A549 (cell line): Measurements from ENCODE around the gene ASB14. TPM values are rescaled to one million over a fixed set of nuclear protein-coding genes. Genes with fewer than 3 reads are reported as not detected.

Source experiments
- ATAC-seq, 2 experiments: fragments of 200-7000 bp in 1 of 2; fragments of >200 bp in 1 of 2; cut with Nextera tagmentation in 1 of 2; cut with Tn5 transposase in 1 of 2; 3 replicates each; pipeline versions ENCODE4 v1.8.0 to v1.9.1; 2018 to 2020; ENCODE audit warnings: mild to moderate bottlenecking in 1 of 2, moderate library complexity in 1 of 2
- CTCF ChIA-PET: fragments of 300-600 bp; sonication (Branson Sonifier 250); formaldehyde crosslinking; extraction: SDS; loops from one replicate; lab custom pipeline; 2021; ENCODE audit warnings: antibody characterized with exemption, inconsistent platforms; lab: Yijun Ruan, JAX
- POLR2A ChIA-PET: fragments of 350-600 bp; formaldehyde crosslinking; extraction: SDS; loops from one replicate; lab custom pipeline; 2021; ENCODE audit warnings: antibody characterized with exemption, inconsistent platforms; lab: Yijun Ruan, JAX
- DNase-seq, 2 experiments: peaks; one replicate each; pipeline versions ENCODE4 v3.0.0 to v3.0.0-alpha.2; 2011 to 2016; ENCODE audit warnings: low read depth in 1 of 2, low spot score in 1 of 2
- FAIRE-seq: peaks from 2 replicates; lab custom pipeline; 2011; peaks lifted over from hg19 to GRCh38; lab: Jason Lieb, UNC
- H3K27ac ChIP-seq, 2 experiments: fragments of >200 bp; sonication (Bioruptor Twin); formaldehyde crosslinking; 3 replicates each; pipeline ENCODE4 v1.5.1; 2016 to 2017
- H3K4me1 ChIP-seq: fragments of >200 bp; sonication (Bioruptor Twin); formaldehyde crosslinking; 3 replicates; pipeline ENCODE4 v1.6.1; 2016
- H3K4me2 ChIP-seq: fragments of >200 bp; sonication (Bioruptor Twin); formaldehyde crosslinking; 3 replicates; pipeline ENCODE4 v1.6.1; 2016
- H3K4me3 ChIP-seq: fragments of >200 bp; sonication (Bioruptor Twin); formaldehyde crosslinking; 3 replicates; pipeline ENCODE4 v1.5.1; 2016
- H3K9me3 ChIP-seq: fragments of >200 bp; sonication (Bioruptor Twin); formaldehyde crosslinking; 3 replicates; pipeline ENCODE4 v1.6.1; 2016
- ATOH8 ChIP-seq: fragments of 250-450 bp; sonication (Bioruptor Pico); IDR thresholded peaks from 2 replicates; pipeline ENCODE4 v1.5.0; 2020; ENCODE audit warnings: low read depth, mild to moderate bottlenecking, moderate library complexity
- BCL3 ChIP-seq: fragments of >200 bp; sonication (Bioruptor Twin); formaldehyde crosslinking; IDR thresholded peaks from 3 replicates; pipeline ENCODE4 v1.6.1; 2016
- BHLHE40 ChIP-seq: IDR thresholded peaks from 2 replicates; pipeline ENCODE4 v1.6.1; 2012; ENCODE audit warnings: low read depth, low read length, inconsistent platforms
- EHMT2 ChIP-seq: fragments of 200-600 bp; sonication (generic); IDR thresholded peaks from 2 replicates; pipeline ENCODE4 v1.6.1; 2016; ENCODE audit warnings: antibody characterized with exemption, low read depth, mild to moderate bottlenecking, moderate library complexity
- FOSL2 ChIP-seq, 2 experiments: fragments of 450-650 bp in 1 of 2; fragments of >200 bp in 1 of 2; sonication (Bioruptor Twin) in 1 of 2; formaldehyde crosslinking; IDR thresholded peaks; 2 replicates each; pipeline versions ENCODE4 v1.5.0 to v1.6.1; 2016 to 2020; ENCODE audit warnings: mild to moderate bottlenecking in 1 of 2, moderate library complexity in 1 of 2
- MAFK ChIP-seq: fragments of 450-650 bp; IDR thresholded peaks from 2 replicates; pipeline ENCODE4 v1.6.1; 2014; ENCODE audit not compliant: partially characterized antibody
- MAZ ChIP-seq: fragments of 150-350 bp; IDR thresholded peaks from 2 replicates; pipeline ENCODE4 v1.6.1; 2014; ENCODE audit warnings: antibody characterized with exemption, low read depth, low read length, borderline replicate concordance
- NFE2L2 ChIP-seq: fragments of 150-350 bp; conservative IDR thresholded peaks from 2 replicates; pipeline ENCODE4 v1.6.1; 2014; ENCODE audit warnings: low read length
- NPAS2 ChIP-seq: fragments of 250-450 bp; sonication (Bioruptor Pico); IDR thresholded peaks from 2 replicates; pipeline ENCODE4 v1.8.0; 2022; ENCODE audit warnings: mild to moderate bottlenecking, moderate library complexity, borderline replicate concordance
- RAD21 ChIP-seq, 2 experiments: fragments of >200 bp in 1 of 2; sonication (Bioruptor Twin) in 1 of 2; formaldehyde crosslinking in 1 of 2; IDR thresholded peaks in 1 of 2; conservative IDR thresholded peaks in 1 of 2; 2 replicates in 1 of 2; 3 replicates in 1 of 2; pipeline ENCODE4 v1.6.1; 2012 to 2018; ENCODE audit warnings: inconsistent platforms in 1 of 2
- RCOR1 ChIP-seq: fragments of 150-350 bp; IDR thresholded peaks from 2 replicates; pipeline ENCODE4 v1.6.1; 2014; ENCODE audit warnings: antibody characterized with exemption, low read length, low read depth
- RNF2 ChIP-seq: fragments of 200-600 bp; sonication (generic); IDR thresholded peaks from 2 replicates; pipeline ENCODE4 v1.6.1; 2016; ENCODE audit warnings: low read depth, mild to moderate bottlenecking, antibody characterized with exemption, moderate library complexity, borderline replicate concordance
- SMC3 ChIP-seq: fragments of >200 bp; sonication (Bioruptor Twin); formaldehyde crosslinking; IDR thresholded peaks from 3 replicates; pipeline ENCODE4 v1.6.1; 2018; ENCODE audit warnings: inconsistent platforms
- SREBF2 ChIP-seq: fragments of 450-650 bp; IDR thresholded peaks from 2 replicates; pipeline ENCODE4 v1.6.1; 2014; ENCODE audit warnings: mild to moderate bottlenecking, moderate library complexity
- TP53 ChIP-seq: fragments of 250-450 bp; sonication (Bioruptor Pico); IDR thresholded peaks from 2 replicates; pipeline ENCODE4 v1.5.0; 2021; ENCODE audit warnings: mild to moderate bottlenecking, moderate library complexity
- USF2 ChIP-seq: fragments of 450-650 bp; IDR thresholded peaks from 2 replicates; pipeline ENCODE4 v1.6.1; 2014; ENCODE audit warnings: antibody characterized with exemption
- ZC3H11A ChIP-seq: fragments of 450-650 bp; IDR thresholded peaks from 2 replicates; pipeline ENCODE4 v1.6.1; 2014; ENCODE audit warnings: antibody characterized with exemption, mild to moderate bottlenecking
- ZNF302 ChIP-seq: fragments of 250-450 bp; sonication (Bioruptor Pico); IDR thresholded peaks from 2 replicates; pipeline ENCODE4 v1.9.0; 2021; ENCODE audit warnings: inconsistent platforms, mild to moderate bottlenecking, moderate library complexity
- ZSCAN20 ChIP-seq: fragments of 250-450 bp; sonication (Bioruptor Pico); IDR thresholded peaks from 2 replicates; pipeline ENCODE4 v1.8.0; 2022; ENCODE audit warnings: mild to moderate bottlenecking, moderate library complexity
- WGBS: methylation state at CpG from one replicate; pipeline ENCODE4 v1.1.6; 2017; ENCODE audit errors: missing lambda C conversion rate; 5-methylcytosine and 5-hydroxymethylcytosine counted together
- polyA plus RNA-seq, 4 experiments: library from polyadenylated mRNA; depleted of rRNA in 3 of 4; stranded (reverse); fragments of >200 nt; fragmentation: RNase III in 1 of 4; extraction: RNeasy Plus Mini Kit Qiagen cat#74134 plus additional on column Dnase treatment in 1 of 4; gene quantifications; 2 replicates in 3 of 4; 3 replicates in 1 of 4; pipeline ENCODE4 v1.2.3, GENCODE V29; 2011 to 2017
- TF ChIP-seq, protein P1 (sequence below): fragments of 250-450 bp; sonication (Bioruptor Pico); IDR thresholded peaks from 2 replicates; pipeline ENCODE4 v1.5.0; 2021; ENCODE audit warnings: mild to moderate bottlenecking, moderate library complexity, borderline replicate concordance
- TF ChIP-seq, protein P2 (sequence below): IDR thresholded peaks from 2 replicates; pipeline ENCODE4 v1.6.1; 2012

The ASB14 gene
- polyA plus RNA-seq, 2 of the 4 experiments (the other 2 are of a cell fraction), result not detected

DNA sequence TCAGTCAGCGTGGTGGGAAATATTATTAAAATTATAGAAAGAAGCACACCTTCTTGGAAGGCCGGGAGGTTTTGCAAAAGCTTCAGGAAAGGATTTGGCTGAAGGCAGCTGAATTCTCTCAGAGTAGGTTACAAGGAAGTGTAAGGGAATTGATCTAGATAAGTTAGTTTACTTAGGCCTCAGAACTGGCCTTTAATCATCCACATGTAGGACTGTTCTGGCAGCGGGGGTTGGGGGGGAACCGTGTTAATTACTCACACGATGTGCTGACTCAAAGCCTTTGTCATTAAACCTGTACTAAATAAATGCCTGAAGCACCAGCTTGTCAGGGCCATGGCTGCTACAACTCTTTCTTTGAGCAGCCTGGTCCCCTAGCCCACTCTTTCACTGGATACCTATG, 12.8 kb downstream of the ASB14 start (continued):
- TF ChIP-seq ATOH8 (CRISPR knock-in tag) (no peak), USF2 (no peak)
- TF ChIP-seq, protein P1, sequence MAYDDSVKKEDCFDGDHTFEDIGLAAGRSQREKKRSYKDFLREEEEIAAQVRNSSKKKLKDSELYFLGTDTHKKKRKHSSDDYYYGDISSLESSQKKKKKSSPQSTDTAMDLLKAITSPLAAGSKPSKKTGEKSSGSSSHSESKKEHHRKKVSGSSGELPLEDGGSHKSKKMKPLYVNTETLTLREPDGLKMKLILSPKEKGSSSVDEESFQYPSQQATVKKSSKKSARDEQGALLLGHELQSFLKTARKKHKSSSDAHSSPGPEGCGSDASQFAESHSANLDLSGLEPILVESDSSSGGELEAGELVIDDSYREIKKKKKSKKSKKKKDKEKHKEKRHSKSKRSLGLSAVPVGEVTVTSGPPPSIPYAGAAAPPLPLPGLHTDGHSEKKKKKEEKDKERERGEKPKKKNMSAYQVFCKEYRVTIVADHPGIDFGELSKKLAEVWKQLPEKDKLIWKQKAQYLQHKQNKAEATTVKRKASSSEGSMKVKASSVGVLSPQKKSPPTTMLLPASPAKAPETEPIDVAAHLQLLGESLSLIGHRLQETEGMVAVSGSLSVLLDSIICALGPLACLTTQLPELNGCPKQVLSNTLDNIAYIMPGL (CRISPR knock-in tag), result no peak
- TF ChIP-seq, all 56 proteins: peak for 0

DNA sequence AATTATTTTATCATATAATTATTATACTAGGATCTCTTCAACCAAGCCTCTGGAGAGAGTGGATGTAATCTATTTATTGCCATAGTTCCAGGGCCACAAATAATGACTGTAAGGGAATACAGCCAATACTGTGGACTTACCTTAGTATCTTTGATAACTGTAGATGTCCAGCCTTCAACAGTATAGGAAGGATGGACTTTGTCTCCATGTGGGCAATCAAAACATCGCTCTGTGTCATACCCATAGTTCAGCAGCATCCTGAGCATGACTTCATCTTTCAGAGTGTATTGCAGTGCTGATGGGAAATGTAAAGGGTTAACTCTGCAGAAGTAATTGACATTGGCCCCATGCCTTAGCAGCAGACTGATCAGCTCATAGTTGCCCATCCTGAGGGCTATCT, 14.2 kb downstream of the ASB14 start:
- Histone ChIP-seq H3K9me3 (no peaks in the 10 kb centered on the region), H3K4me3 (no peak overlapping the region), H3K4me1 (no peaks in the 10 kb centered on the region), H3K27ac (no peak overlapping the region), H3K4me2 (no peak overlapping the region)
- 89% methylated on average over 1 of the region's 1 CpG for WGBS
- TF ChIP-seq FOSL2 (IDR thresholded peaks at IDR 0.05) (no peak), FOSL2 (CRISPR knock-in tag; IDR thresholded peaks at IDR 0.05) (no peak), RCOR1 (no peak), TP53 (CRISPR knock-in tag) (no peak), ZNF302 (CRISPR knock-in tag) (no peak), ZSCAN20 (CRISPR knock-in tag) (no peak), EHMT2 (no peak), MAFK (no peak), SMC3 (no peak), RNF2 (no peak), MAZ (no peak), SREBF2 (no peak), RAD21 (conservative IDR thresholded peaks at IDR 0.05 in 1 of 2, IDR thresholded peaks at IDR 0.05 in 1 of 2) (no peak), NFE2L2 (no peak), ZC3H11A (no peak), NPAS2 (no peak), ATOH8 (CRISPR knock-in tag) (no peak), BHLHE40 (no peak), BCL3 (no peak)
- TF ChIP-seq, protein P2, sequence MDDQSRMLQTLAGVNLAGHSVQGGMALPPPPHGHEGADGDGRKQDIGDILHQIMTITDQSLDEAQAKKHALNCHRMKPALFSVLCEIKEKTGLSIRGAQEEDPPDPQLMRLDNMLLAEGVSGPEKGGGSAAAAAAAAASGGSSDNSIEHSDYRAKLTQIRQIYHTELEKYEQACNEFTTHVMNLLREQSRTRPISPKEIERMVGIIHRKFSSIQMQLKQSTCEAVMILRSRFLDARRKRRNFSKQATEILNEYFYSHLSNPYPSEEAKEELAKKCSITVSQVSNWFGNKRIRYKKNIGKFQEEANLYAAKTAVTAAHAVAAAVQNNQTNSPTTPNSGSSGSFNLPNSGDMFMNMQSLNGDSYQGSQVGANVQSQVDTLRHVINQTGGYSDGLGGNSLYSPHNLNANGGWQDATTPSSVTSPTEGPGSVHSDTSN, result no peak
- ATAC-seq (no peak), DNase-seq (no peak), FAIRE-seq (no peak)
- ChIA-PET POLR2A (no interaction called here), CTCF (no interaction called here)
